ENCODE measurements around the gene HCRTR2.
"Not testable (repeated sequence)": the region's sequence is repeated elsewhere in the genome, so short reads cannot be mapped to it uniquely, and the experiment has no call there.

Gene HCRTR2

GRCh38 chr6:55240975-55241605 lies 66.8 kb downstream of the HCRTR2 start:
- H3K4me3 ChIP-seq (ENCODE audit: low read length); H3K9me2 ChIP-seq (replicated peaks; ENCODE audit: control insufficient read depth, low read length); H3K36me3 ChIP-seq (ENCODE audit: control insufficient read depth, low read length); H3K79me2 ChIP-seq (ENCODE audit: control insufficient read depth, low read length); H3K4me2 ChIP-seq (ENCODE audit: low read length); H3K27ac ChIP-seq (ENCODE audit: low read depth, low read length); H4K20me1 ChIP-seq (ENCODE audit: control insufficient read depth, insufficient read depth, low read depth, low read length); H3F3A ChIP-seq (ENCODE audit: control insufficient read depth, insufficient read depth); H3K4me1 ChIP-seq (ENCODE audit: control insufficient read depth, low read length); H3K27me3 ChIP-seq (ENCODE audit: control insufficient read depth, low read length); H3K9me3 ChIP-seq (ENCODE audit: control insufficient read depth, insufficient read depth, low read length): not testable (repeated sequence)
- TF ChIP-seq CTCF (IDR thresholded peaks at IDR 0.05; ENCODE audit: low read depth, low read length, poor library complexity, severe bottlenecking): peak; percentile 46

GRCh38 chr6:55250400-55250799 lies 76.1 kb downstream of the HCRTR2 start:
- no peak overlapping the region for H3K27ac ChIP-seq (ENCODE audit: low read depth, low read length)
- no peaks in the 10 kb centered on the region for H3F3A ChIP-seq (ENCODE audit: control insufficient read depth, insufficient read depth)
- no peaks in the 10 kb centered on the region for H3K4me1 ChIP-seq (ENCODE audit: control insufficient read depth, low read length)
- no peaks in the 10 kb centered on the region for H3K9me3 ChIP-seq (ENCODE audit: control insufficient read depth, insufficient read depth, low read length)
- no peaks in the 10 kb centered on the region for H3K27me3 ChIP-seq (ENCODE audit: control insufficient read depth, low read length)
- no peaks in the 10 kb centered on the region for H4K20me1 ChIP-seq (ENCODE audit: control insufficient read depth, insufficient read depth, low read depth, low read length)
- H3K4me2 ChIP-seq (ENCODE audit: low read length): no peak overlapping the region
- no peak for TF ChIP-seq CTCF (IDR thresholded peaks at IDR 0.05; ENCODE audit: low read depth, low read length, poor library complexity, severe bottlenecking)
- no peak for TF ChIP-seq EZH2phosphoT487 (IDR thresholded peaks at IDR 0.05; ENCODE audit: borderline replicate concordance, low read length)
- no peaks in the 10 kb centered on the region for H3K36me3 ChIP-seq (ENCODE audit: control insufficient read depth, low read length)
- no peak overlapping the region for H3K4me3 ChIP-seq (ENCODE audit: low read length)
- no peaks in the 10 kb centered on the region for H3K9me2 ChIP-seq (replicated peaks; ENCODE audit: control insufficient read depth, low read length)
- H3K79me2 ChIP-seq (ENCODE audit: control insufficient read depth, low read length): no peaks in the 10 kb centered on the region

GRCh38 chr6:55255113-55255512 lies 80.8 kb downstream of the HCRTR2 start:
- H4K20me1 ChIP-seq (ENCODE audit: control insufficient read depth, insufficient read depth, low read depth, low read length): no peaks in the 10 kb centered on the region
- no peaks in the 10 kb centered on the region for H3F3A ChIP-seq (ENCODE audit: control insufficient read depth, insufficient read depth)
- H3K4me1 ChIP-seq (ENCODE audit: control insufficient read depth, low read length): no peaks in the 10 kb centered on the region
- no peak overlapping the region for H3K27ac ChIP-seq (ENCODE audit: low read depth, low read length)
- H3K27me3 ChIP-seq (ENCODE audit: control insufficient read depth, low read length): no peaks in the 10 kb centered on the region
- no peaks in the 10 kb centered on the region for H3K79me2 ChIP-seq (ENCODE audit: control insufficient read depth, low read length)
- no peaks in the 10 kb centered on the region for H3K9me3 ChIP-seq (ENCODE audit: control insufficient read depth, insufficient read depth, low read length)
- no peaks in the 10 kb centered on the region for H3K9me2 ChIP-seq (replicated peaks; ENCODE audit: control insufficient read depth, low read length)
- H3K36me3 ChIP-seq (ENCODE audit: control insufficient read depth, low read length): no peaks in the 10 kb centered on the region
- no peak overlapping the region for H3K4me3 ChIP-seq (ENCODE audit: low read length)
- TF ChIP-seq CTCF (IDR thresholded peaks at IDR 0.05; ENCODE audit: low read depth, low read length, poor library complexity, severe bottlenecking) (no peak), EZH2phosphoT487 (IDR thresholded peaks at IDR 0.05; ENCODE audit: borderline replicate concordance, low read length) (no peak)
- no peak overlapping the region for H3K4me2 ChIP-seq (ENCODE audit: low read length)
